IPS DF 6.9 (cell line): ENCODE results near the gene TMEM200B.
"Not testable (repeated sequence)": the region's sequence is repeated elsewhere in the genome, so short reads cannot be mapped to it uniquely, and the experiment has no call there.

Source experiments
- DNase-seq: peaks from one replicate; pipeline ENCODE4 v3.0.0-alpha.2; 2013; ENCODE audit warnings: low read depth, low spot score
- H3K27ac ChIP-seq: one replicate; pipeline ENCODE4 v1.5.1; 2013; ENCODE audit warnings: low read length, control low read depth
- H3K27me3 ChIP-seq: 2 replicates; pipeline ENCODE4 v1.6.1; 2013; ENCODE audit warnings: mild to moderate bottlenecking, low read length; ENCODE audit not compliant: control insufficient read depth, insufficient read depth
- H3K36me3 ChIP-seq: 2 replicates; pipeline ENCODE4 v1.6.1; 2013; ENCODE audit warnings: low read length; ENCODE audit not compliant: control insufficient read depth, insufficient read depth
- H3K4me1 ChIP-seq: 2 replicates; pipeline ENCODE4 v1.6.1; 2013; ENCODE audit warnings: low read length; ENCODE audit not compliant: control insufficient read depth, insufficient read depth
- H3K4me3 ChIP-seq: 2 replicates; pipeline ENCODE4 v1.5.1; 2013; ENCODE audit warnings: mild to moderate bottlenecking, low read length
- H3K9me3 ChIP-seq: 2 replicates; pipeline ENCODE4 v1.6.1; 2013; ENCODE audit warnings: low read length, inconsistent platforms; ENCODE audit not compliant: control insufficient read depth, insufficient read depth
- WGBS: extraction: QIAGEN DNeasy Blood & Tissue Kit; methylation state at CpG from one replicate; pipeline ENCODE4 v1.1.7; 2013; ENCODE audit warnings: mixed read lengths, missing lambda C conversion rate; ENCODE audit not compliant: insufficient read length, insufficient coverage; 5-methylcytosine and 5-hydroxymethylcytosine counted together

Gene TMEM200B

DNA sequence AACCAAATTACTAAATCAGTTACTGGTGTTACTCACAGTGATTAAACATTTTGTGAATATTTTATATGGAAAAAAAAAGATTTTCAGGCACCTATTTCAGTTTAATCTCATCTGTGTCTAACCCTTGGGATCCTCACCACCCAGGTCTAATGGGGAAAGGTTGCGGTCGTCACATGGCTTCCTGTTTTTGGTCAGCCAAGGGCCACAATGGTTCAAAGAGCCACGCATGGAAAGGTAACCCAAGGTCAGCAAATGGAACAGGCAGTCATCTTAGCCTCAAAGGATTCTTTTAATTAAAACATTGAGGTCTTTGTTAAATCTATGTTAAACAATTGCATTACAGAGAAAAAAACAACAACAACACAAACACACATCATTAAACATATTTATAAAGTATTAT, 36.1 kb upstream of the TMEM200B start:
- no peak for DNase-seq
- H3K27ac ChIP-seq = no peak overlapping the region
- H3K27me3 ChIP-seq = no peaks in the 10 kb centered on the region
- no CpG with 5 or more reads among the region's 3 CpGs for WGBS
- H3K4me3 ChIP-seq = no peak overlapping the region
- H3K36me3 ChIP-seq = peaks cover 12% of the 10 kb centered on the region; the same call in 1 of the 2 replicates
- no peaks in the 10 kb centered on the region for H3K9me3 ChIP-seq
- H3K4me1 ChIP-seq = peaks cover 3% of the 10 kb centered on the region; the same call in 1 of the 2 replicates

GRCh38 chr1:29157269-29157601, 33.5 kb upstream of the TMEM200B start:
- no peak overlapping the region for H3K4me3 ChIP-seq
- peaks cover 18% of the 10 kb centered on the region for H3K36me3 ChIP-seq
- H3K4me1 ChIP-seq = no peaks in the 10 kb centered on the region
- no peaks in the 10 kb centered on the region for H3K9me3 ChIP-seq
- DNase-seq = no peak
- no peaks in the 10 kb centered on the region for H3K27me3 ChIP-seq
- no peak overlapping the region for H3K27ac ChIP-seq
- no CpG with 5 or more reads among the region's 3 CpGs for WGBS

DNA sequence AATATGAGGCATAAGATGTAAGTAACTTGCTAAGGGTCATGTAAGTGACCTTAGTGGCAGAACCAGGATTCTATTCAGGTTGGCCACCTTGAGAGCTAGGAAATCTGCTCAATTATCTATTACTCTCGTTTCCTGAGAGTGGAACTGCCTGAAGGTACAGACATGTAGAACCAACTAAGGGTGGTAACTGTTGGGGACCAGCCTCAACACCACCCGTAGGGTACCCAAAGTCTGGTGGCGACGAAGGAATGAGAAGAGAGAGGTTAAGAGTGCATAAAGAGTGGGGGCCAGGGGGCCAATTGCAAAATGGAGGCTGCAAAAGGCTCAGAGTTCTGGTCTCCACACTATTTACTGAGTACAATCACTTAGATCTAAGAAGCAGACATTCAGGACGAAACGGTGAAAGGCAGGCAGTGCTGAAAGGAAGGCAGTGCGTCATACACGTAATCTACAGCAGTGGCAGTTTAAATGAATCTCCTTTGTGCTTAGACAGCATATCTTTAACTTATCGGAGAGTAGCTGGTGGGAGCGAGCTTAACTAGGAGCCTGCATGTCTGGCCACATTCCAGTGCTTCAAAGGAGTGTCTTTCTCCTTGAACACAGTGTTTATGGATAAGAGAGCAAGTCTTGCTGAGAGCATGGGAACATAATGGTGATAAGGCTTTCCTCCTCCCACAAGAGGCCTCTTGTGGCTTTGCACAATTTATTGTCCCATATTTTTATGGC, 33.0 kb upstream of the TMEM200B start:
- Histone ChIP-seq H3K4me3 (no peak overlapping the region), H3K4me1 (no peaks in the 10 kb centered on the region), H3K27ac (no peak overlapping the region), H3K9me3 (no peaks in the 10 kb centered on the region), H3K36me3 (peaks cover 18% of the 10 kb centered on the region), H3K27me3 (no peaks in the 10 kb centered on the region)
- WGBS = no CpG with 5 or more reads among the region's 10 CpGs
- DNase-seq = no peak

DNA sequence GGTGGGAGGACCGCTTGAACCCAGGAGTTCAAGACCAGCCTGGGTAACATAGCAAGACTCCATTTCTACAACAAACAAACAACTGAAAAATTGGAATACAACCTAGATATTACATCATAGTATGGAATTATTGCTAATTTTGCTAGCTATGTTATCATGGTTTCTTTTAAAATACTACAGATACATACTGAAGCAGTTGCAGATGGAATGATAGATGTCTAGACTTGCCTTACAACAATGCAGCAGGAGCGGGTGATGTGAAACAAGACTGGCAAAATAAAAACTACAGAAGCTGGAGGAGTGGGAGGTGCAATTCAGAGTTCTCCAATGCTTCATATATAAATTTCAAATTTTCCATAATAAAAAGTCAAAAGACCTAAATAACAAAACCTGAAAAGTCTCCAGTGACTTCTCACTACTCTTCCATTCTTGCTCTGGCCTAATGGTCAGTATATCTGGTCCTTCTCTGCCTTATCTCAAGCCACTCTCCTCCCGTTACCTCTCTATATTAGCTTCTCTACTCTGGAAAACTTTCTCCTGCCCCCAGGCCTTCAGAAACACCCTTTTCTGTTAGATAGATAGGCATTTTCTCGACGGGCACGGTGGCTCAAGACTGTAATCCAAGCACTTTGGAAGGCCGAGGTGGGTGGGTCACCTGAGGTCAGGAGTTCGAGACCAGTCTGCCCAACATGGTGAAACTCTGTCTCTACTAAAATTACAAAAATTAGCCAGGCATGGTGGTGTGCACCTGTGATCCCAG, 28.5 kb upstream of the TMEM200B start:
- Histone ChIP-seq H3K27me3 (no peaks in the 10 kb centered on the region), H3K4me3 (no peak overlapping the region), H3K36me3 (peaks cover 29% of the 10 kb centered on the region), H3K9me3 (no peaks in the 10 kb centered on the region), H3K4me1 (no peaks in the 10 kb centered on the region), H3K27ac (no peak overlapping the region)
- no CpG with 5 or more reads among the region's 8 CpGs for WGBS
- no peak for DNase-seq

DNA sequence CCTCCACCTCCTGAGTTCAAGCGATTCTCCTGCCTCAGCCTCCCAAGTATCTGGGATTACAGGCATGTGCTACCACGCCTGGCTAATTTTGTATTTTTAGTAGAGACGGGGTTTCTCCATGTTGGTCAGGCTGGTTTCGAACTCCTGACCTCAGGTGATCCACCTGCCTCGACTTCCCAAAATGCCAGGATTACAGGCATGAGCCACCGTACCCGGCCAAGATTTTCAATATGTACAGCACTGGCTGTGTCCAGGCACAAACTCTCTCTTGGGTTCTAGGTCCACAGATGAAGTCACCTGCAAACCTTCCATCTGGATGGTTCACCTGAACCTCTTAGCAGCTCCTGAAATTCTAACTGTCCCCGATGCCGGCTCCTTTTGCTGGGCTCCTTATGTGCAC, 26.6 kb upstream of the TMEM200B start:
- not testable (repeated sequence) for H3K27ac ChIP-seq, DNase-seq, H3K27me3 ChIP-seq, H3K9me3 ChIP-seq, H3K4me1 ChIP-seq, H3K4me3 ChIP-seq
- no CpG with 5 or more reads among the region's 9 CpGs for whole genome bisulfite sequencing
- peaks cover 29% of the 10 kb centered on the region for H3K36me3 ChIP-seq

DNA sequence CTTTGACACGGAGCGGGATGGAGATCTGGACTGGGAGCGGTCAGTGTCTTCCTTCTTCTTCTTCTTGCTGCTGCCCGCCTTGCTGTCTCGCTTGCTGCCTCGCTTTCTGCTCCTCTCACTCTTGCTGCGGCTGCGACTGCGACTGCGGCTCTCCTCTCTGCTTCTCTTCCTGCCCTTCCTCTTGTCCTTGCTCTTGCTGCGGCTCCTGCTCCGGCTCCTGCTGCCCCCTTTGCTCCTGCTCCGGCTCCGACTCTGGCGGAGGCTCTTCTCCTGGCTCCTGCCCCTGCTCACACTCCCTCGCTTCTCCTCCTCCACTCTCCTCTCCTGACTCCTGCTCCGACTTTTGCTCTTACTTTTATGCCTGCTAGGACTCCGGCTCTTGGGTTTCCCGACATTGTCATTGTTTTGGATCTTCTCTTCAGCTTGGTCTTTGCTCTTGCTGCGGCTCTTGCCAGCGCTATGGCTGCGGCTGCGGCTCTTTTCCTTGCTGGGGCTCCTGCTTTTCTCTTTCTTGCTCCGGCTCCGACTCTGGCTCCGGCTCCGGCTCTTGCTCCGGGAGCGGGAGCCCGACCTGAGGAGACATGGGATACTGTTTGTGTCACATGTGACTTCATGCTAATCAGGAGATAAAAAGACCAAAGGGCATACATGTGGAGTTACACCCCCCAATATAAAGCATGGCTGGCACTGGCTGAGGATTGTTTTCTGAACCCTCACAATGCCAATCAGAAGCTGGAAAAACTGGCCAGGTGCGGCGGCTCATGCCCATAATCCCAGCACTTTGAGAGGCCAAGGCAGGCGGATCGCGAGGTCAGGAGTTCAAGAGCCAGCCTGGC, 25.2 kb upstream of the TMEM200B start:
- H3K36me3 ChIP-seq = peaks cover 29% of the 10 kb centered on the region

DNA sequence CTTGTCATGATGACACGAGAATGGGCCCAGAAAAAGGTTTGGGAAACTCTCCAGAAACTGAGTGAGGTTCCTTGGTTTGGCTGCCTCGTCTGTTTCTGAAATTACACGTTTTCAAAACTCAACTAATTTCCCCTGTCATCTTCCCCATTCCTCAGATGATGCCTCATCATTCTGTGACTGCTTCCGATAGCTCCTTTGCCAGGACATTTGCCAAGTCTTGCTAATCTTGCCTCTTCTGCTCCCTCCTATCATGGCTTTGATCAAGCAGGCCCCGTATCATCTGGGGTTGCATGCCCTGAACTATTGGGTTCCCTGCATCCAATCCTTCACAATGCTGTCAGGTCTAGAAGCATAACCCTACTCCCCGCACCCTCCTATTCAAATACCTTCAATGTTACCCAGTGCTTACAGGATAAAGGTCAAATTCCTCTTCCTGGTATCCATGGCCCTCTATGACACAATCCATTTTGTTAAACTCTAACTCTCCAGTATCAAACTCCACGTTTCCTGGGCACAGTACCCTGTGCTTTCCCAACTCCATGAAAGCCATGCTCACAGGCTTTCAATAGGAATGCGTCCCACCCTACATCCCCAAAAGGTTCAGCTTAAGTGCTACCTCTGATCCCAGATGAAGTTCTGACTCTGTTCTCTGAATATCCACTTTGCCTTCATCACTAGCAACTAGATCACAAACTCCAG, 22.2 kb upstream of the TMEM200B start:
- Histone ChIP-seq H3K9me3 (no peaks in the 10 kb centered on the region), H3K27me3 (no peaks in the 10 kb centered on the region), H3K36me3 (peaks cover 22% of the 10 kb centered on the region), H3K4me3 (no peak overlapping the region), H3K4me1 (no peaks in the 10 kb centered on the region), H3K27ac (no peak overlapping the region)
- no peak for DNase-seq
- no CpG with 5 or more reads among the region's 8 CpGs for WGBS

More for the DNA sequence above, 25.2 kb upstream of the TMEM200B start:
- Histone ChIP-seq H3K4me3 (no peak overlapping the region), H3K4me1 (no peaks in the 10 kb centered on the region), H3K9me3 (no peaks in the 10 kb centered on the region), H3K27me3 (no peaks in the 10 kb centered on the region), H3K27ac (no peak overlapping the region)
- no CpG with 5 or more reads among the region's 35 CpGs for WGBS
- no peak for DNase-seq

GRCh38 chr1:29144178-29144577, 20.5 kb upstream of the TMEM200B start:
- H3K4me3 ChIP-seq = no peak overlapping the region
- no peaks in the 10 kb centered on the region for H3K4me1 ChIP-seq
- H3K27me3 ChIP-seq = no peaks in the 10 kb centered on the region
- peaks cover 17% of the 10 kb centered on the region for H3K36me3 ChIP-seq
- no peak overlapping the region for H3K27ac ChIP-seq
- no peaks in the 10 kb centered on the region for H3K9me3 ChIP-seq
- DNase-seq = no peak
- WGBS = no CpG with 5 or more reads among the region's 2 CpGs

GRCh38 chr1:29142714-29143113, 19.0 kb upstream of the TMEM200B start:
- Histone ChIP-seq H3K9me3 (no peaks in the 10 kb centered on the region), H3K4me3 (no peak overlapping the region), H3K27ac (no peak overlapping the region), H3K27me3 (no peaks in the 10 kb centered on the region), H3K36me3 (0 out of 2 replicates have a peak, but pooled peaks cover 2% of the 10 kb centered on the region), H3K4me1 (no peaks in the 10 kb centered on the region)
- no peak for DNase-seq
- WGBS = no CpG with 5 or more reads among the region's 2 CpGs

- Histone ChIP-seq H3K4me1 (no peaks in the 10 kb centered on the region), H3K36me3 (no peaks in the 10 kb centered on the region; the same call in 1 of the 2 replicates), H3K4me3 (no peak overlapping the region), H3K27ac (no peak overlapping the region), H3K27me3 (no peaks in the 10 kb centered on the region), H3K9me3 (no peaks in the 10 kb centered on the region)
- no CpG with 5 or more reads among the region's 14 CpGs for WGBS
- DNase-seq = no peak
Measured at GRCh38 chr1:29136391-29136915, 12.8 kb upstream of the TMEM200B start.
